Endothelial cell (in vitro differentiated cells): Measurements from ENCODE around the gene ZBTB1. TPM values are rescaled to one million over a fixed set of nuclear protein-coding genes. Genes with fewer than 3 reads are reported as not detected.
A peak's percentile ranks its signal among the peaks of the same experiment; 100 is the strongest.

Source experiments
- DNase-seq: peaks from one replicate; pipeline ENCODE4 v3.0.0; 2021; ENCODE audit warnings: low spot score
- H3K27ac Mint-ChIP-seq: one replicate; pipeline ENCODE4 v1.8.0; 2021; ENCODE audit warnings: mixed read lengths, inconsistent platforms; ENCODE audit not compliant: unreplicated experiment
- H3K27me3 Mint-ChIP-seq: one replicate; pipeline ENCODE4 v1.8.0; 2021; ENCODE audit warnings: mild to moderate bottlenecking, moderate library complexity, mixed read lengths, inconsistent platforms; ENCODE audit not compliant: unreplicated experiment
- H3K36me3 Mint-ChIP-seq: one replicate; pipeline ENCODE4 v1.8.0; 2021; ENCODE audit warnings: mild to moderate bottlenecking, low read depth, mixed read lengths, inconsistent platforms; ENCODE audit not compliant: unreplicated experiment
- H3K4me1 Mint-ChIP-seq: one replicate; pipeline ENCODE4 v1.8.0; 2021; ENCODE audit warnings: mild to moderate bottlenecking, mixed read lengths, inconsistent platforms; ENCODE audit not compliant: unreplicated experiment
- H3K4me3 Mint-ChIP-seq: one replicate; pipeline ENCODE4 v1.8.0; 2021; ENCODE audit warnings: mild to moderate bottlenecking, mixed read lengths, inconsistent platforms; ENCODE audit not compliant: unreplicated experiment
- H3K9me3 Mint-ChIP-seq: one replicate; pipeline ENCODE4 v1.8.0; 2021; ENCODE audit warnings: mixed read lengths, inconsistent platforms; ENCODE audit not compliant: unreplicated experiment
- total RNA-seq: library from RNA; stranded (reverse); fragmentation: NEBNext Ultra II Directional; extraction: Animal tissue kit (Norgen Biotek cat#: 25700); gene quantifications from one replicate; pipeline ENCODE4 v1.2.1, GENCODE V29; 2021; ENCODE audit not compliant: unreplicated experiment
- TF ChIP-seq, protein P1 (sequence below): fragments of 200-600 bp; sonication (generic); IDR thresholded peaks from one replicate; pipeline ENCODE4 v1.5.0; 2021; ENCODE audit warnings: antibody characterized with exemption; ENCODE audit not compliant: unreplicated experiment

Gene ZBTB1
- total RNA-seq, 1 donor from 2014 or later: 57.8 TPM

GRCh38 chr14:64463873-64464272, 40.7 kb upstream of the ZBTB1 start:
- Mint-ChIP-seq H3K4me3 (no peak overlapping the region), H3K27ac (no peak overlapping the region)
- TF ChIP-seq, protein P1, sequence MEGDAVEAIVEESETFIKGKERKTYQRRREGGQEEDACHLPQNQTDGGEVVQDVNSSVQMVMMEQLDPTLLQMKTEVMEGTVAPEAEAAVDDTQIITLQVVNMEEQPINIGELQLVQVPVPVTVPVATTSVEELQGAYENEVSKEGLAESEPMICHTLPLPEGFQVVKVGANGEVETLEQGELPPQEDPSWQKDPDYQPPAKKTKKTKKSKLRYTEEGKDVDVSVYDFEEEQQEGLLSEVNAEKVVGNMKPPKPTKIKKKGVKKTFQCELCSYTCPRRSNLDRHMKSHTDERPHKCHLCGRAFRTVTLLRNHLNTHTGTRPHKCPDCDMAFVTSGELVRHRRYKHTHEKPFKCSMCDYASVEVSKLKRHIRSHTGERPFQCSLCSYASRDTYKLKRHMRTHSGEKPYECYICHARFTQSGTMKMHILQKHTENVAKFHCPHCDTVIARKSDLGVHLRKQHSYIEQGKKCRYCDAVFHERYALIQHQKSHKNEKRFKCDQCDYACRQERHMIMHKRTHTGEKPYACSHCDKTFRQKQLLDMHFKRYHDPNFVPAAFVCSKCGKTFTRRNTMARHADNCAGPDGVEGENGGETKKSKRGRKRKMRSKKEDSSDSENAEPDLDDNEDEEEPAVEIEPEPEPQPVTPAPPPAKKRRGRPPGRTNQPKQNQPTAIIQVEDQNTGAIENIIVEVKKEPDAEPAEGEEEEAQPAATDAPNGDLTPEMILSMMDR: no peak

DNA sequence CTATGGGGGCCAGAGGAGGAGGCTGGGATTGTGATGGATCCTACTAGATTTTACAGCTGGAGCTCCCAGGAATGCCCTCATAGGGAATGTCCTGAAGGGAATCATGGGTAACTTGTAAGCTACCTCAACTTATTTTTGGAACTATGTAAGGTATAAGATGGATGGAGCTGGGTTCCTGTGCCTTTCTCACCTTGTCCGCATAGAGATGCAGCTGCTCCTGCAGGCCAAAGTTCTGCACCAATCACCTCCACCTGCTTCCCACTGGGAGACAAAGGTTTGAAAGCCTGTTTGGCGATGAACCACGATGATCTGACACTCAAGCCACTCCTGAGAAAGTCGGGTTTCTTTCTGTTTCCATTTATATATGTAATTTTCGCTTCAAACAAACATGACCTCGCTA, 39.9 kb upstream of the ZBTB1 start:
- H3K36me3 Mint-ChIP-seq: peaks cover 2% of the 10 kb centered on the region

More at GRCh38 chr14:64463873-64464272, 40.7 kb upstream of the ZBTB1 start:
- Mint-ChIP-seq H3K4me1 (peaks cover 8% of the 10 kb centered on the region), H3K27me3 (peaks cover 5% of the 10 kb centered on the region), H3K36me3 (peaks cover 2% of the 10 kb centered on the region), H3K9me3 (no peaks in the 10 kb centered on the region)
- DNase-seq: no peak

GRCh38 chr14:64465191-64465822, 39.3 kb upstream of the ZBTB1 start, which contains the start of gene AKAP5:
AKAP5 (plus strand) TSS chr14:64465499; CDS start chr14:64468395, 2,896 bp downstream.
- Mint-ChIP-seq H3K4me3 (peak within 1 kb of the TSS; percentile 95), H3K27ac (peak within 1 kb of the TSS; percentile 50), H3K27me3 (peaks cover 2% of the 10 kb centered on the region)

More for the DNA sequence above, 39.9 kb upstream of the ZBTB1 start:
- Mint-ChIP-seq H3K27ac (peak overlapping the region; percentile 10), H3K4me1 (peaks cover 6% of the 10 kb centered on the region), H3K4me3 (peak overlapping the region; percentile 87), H3K27me3 (peaks cover 2% of the 10 kb centered on the region), H3K9me3 (no peaks in the 10 kb centered on the region)
- TF ChIP-seq, protein P1: no peak
- no peak for DNase-seq

GRCh38 chr14:64465831-64466554, 38.6 kb upstream of the ZBTB1 start:
- Mint-ChIP-seq H3K27ac (peak overlapping the region; percentile 50), H3K27me3 (peaks cover 2% of the 10 kb centered on the region), H3K36me3 (peaks cover under 1% of the 10 kb centered on the region), H3K4me3 (peak overlapping the region; percentile 95), H3K4me1 (peaks cover 6% of the 10 kb centered on the region), H3K9me3 (no peaks in the 10 kb centered on the region)
- DNase-seq: peak; percentile 49
- TF ChIP-seq, protein P1: no peak

More at GRCh38 chr14:64465191-64465822, 39.3 kb upstream of the ZBTB1 start, which contains the start of gene AKAP5:
- Mint-ChIP-seq H3K36me3 (peaks cover 2% of the 10 kb centered on the region), H3K4me1 (peaks cover 6% of the 10 kb centered on the region), H3K9me3 (no peaks in the 10 kb centered on the region)
- DNase-seq: peak; percentile 86
- TF ChIP-seq, protein P1: peak; percentile 9

DNA sequence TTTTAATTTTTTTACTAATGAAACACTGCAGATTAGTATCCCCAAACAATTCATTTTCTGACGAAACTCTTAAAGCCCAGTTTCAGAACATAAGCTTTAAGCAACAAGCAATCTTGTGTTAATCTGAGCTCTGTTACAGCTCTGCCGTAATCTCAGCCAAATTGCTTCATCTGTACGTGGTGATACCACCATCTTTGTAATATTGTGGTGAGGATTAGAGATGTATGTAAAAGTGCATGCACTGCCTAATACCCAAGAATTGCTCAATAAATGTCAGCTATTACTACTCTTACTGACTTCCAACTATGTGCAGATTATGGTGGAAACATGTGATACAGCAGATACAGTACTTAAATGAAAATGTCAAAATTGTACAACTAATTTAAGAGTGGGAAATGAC, 37.5 kb upstream of the ZBTB1 start:
- Mint-ChIP-seq H3K4me1 (peaks cover 6% of the 10 kb centered on the region), H3K27me3 (peaks cover 2% of the 10 kb centered on the region), H3K36me3 (no peaks in the 10 kb centered on the region), H3K27ac (no peak overlapping the region), H3K4me3 (no peak overlapping the region), H3K9me3 (no peaks in the 10 kb centered on the region)
- TF ChIP-seq, protein P1: no peak
- no peak for DNase-seq
